ENCODE results near the gene DIAPH2. TPM values are rescaled to one million over a fixed set of nuclear protein-coding genes. Genes with fewer than 3 reads are reported as not detected.

The DIAPH2 gene
- total and polyA plus RNA-seq, 2 of the 13 experiments (the other 11 are each of a cell fraction or from before 2014, with no cell fraction given): 2.1 to 8.5 TPM

GRCh38 chrX:97628807-97629596 lies 944.4 kb downstream of the DIAPH2 start:
- Histone ChIP-seq H3K27ac (ENCODE audit: extremely low read length, insufficient read depth, low read length) (no peak overlapping the region), H3K9me3 (ENCODE audit: low read length) (no peaks in the 10 kb centered on the region), H2AFZ (ENCODE audit: low read length) (no peak overlapping the region), H4K20me1 (ENCODE audit: insufficient read depth, low read length) (no peaks in the 10 kb centered on the region), H3K4me1 (ENCODE audit: insufficient read depth, low read length) (no peaks in the 10 kb centered on the region), H3K4me2 (ENCODE audit: low read depth, low read length) (no peak overlapping the region; the same call in 1 of the 2 replicates), H3K27me3 (ENCODE audit: control insufficient read depth in 1 of 2, insufficient read depth in 2 of 2, low read length in 2 of 2) (no peaks in the 10 kb centered on the region), H3K9ac (ENCODE audit: insufficient read depth, low read depth, low read length) (no peak overlapping the region), H3K36me3 (replicated peaks in 1 of 2; ENCODE audit: control insufficient read depth in 1 of 2, insufficient read depth in 2 of 2, low read length in 2 of 2) (no peaks in the 10 kb centered on the region), H3K4me3 (replicated peaks in 1 of 3; ENCODE audit: insufficient read depth in 1 of 3, low read depth in 2 of 3, low read length in 3 of 3) (no peak overlapping the region), H3K79me2 (ENCODE audit: insufficient read depth, low read length) (no peaks in the 10 kb centered on the region)
- CTCF ChIA-PET (ENCODE audit: low intra/inter-chr PET ratio, low total read pairs): no interaction called here
- 6% methylated on average over 6 of the region's 6 CpGs for WGBS (ENCODE audit: low lambda C conversion rate)
- no TSS peak for BruUV-seq (replicated peaks)
- no peak for DNase-seq (ENCODE audit: low spot score)
- intact Hi-C loops (cut with micrococcal nuclease; ENCODE audit: unreplicated experiment) (no loop called here), in situ Hi-C loops (cut with HindIII; ENCODE audit: extremely low pct_ligation_motif_present, low pct_unique_long_range_greater_than_20kb) (no loop called here)
- POLR2A ChIA-PET: no interaction called here
- no peak for ATAC-seq
- no peak for TF ChIP-seq ZNF160 (CRISPR knock-in tag; IDR thresholded peaks at IDR 0.05)
- TF ChIP-seq CENPT (CRISPR knock-in tag; IDR thresholded peaks at IDR 0.05; ENCODE audit: low read depth): no peak
- TF ChIP-seq ZNF552 (CRISPR knock-in tag; IDR thresholded peaks at IDR 0.05; ENCODE audit: borderline replicate concordance): no peak
- TF ChIP-seq ADNP (CRISPR knock-in tag; IDR thresholded peaks at IDR 0.05): no peak
- TF ChIP-seq ZNF431 (CRISPR knock-in tag; IDR thresholded peaks at IDR 0.05; ENCODE audit: borderline replicate concordance, low read depth): no peak
- no peak for TF ChIP-seq ERF (CRISPR knock-in tag; IDR thresholded peaks at IDR 0.05)
- TF ChIP-seq SPEN (CRISPR knock-in tag; IDR thresholded peaks at IDR 0.05; ENCODE audit: low read depth): no peak
- TF ChIP-seq ZNF7 (CRISPR knock-in tag; IDR thresholded peaks at IDR 0.05): peak; percentile 99
- no peak for TF ChIP-seq NFRKB (IDR thresholded peaks at IDR 0.05)
- no peak for TF ChIP-seq ZMYM3 (CRISPR knock-in tag; IDR thresholded peaks at IDR 0.05)
- 0 out of 2 replicates have a peak, but pooled peaks have one; percentile 28 for TF ChIP-seq HNF4G (IDR thresholded peaks at IDR 0.05; ENCODE audit: borderline replicate concordance, low read depth, low read length)
- no peak for TF ChIP-seq HNF4G (CRISPR knock-in tag; IDR thresholded peaks at IDR 0.05; ENCODE audit: borderline replicate concordance, low read depth)
- TF ChIP-seq HNF4A (CRISPR knock-in tag; IDR thresholded peaks at IDR 0.05): peak; percentile 55
- TF ChIP-seq ZNF891 (CRISPR knock-in tag; IDR thresholded peaks at IDR 0.05): no peak
- TF ChIP-seq NFATC3 (CRISPR knock-in tag; IDR thresholded peaks at IDR 0.05): no peak
- TF ChIP-seq ZNF547 (CRISPR knock-in tag; IDR thresholded peaks at IDR 0.05): no peak
- no peak for TF ChIP-seq ZNF382 (CRISPR knock-in tag; IDR thresholded peaks at IDR 0.05; ENCODE audit: borderline replicate concordance)
- peak; percentile 70 for TF ChIP-seq ZNF3 (CRISPR knock-in tag; IDR thresholded peaks at IDR 0.05)
- TF ChIP-seq RELA (CRISPR knock-in tag; IDR thresholded peaks at IDR 0.05): no peak
- TF ChIP-seq RAD21 (CRISPR knock-in tag; IDR thresholded peaks at IDR 0.05): no peak
- no peak for TF ChIP-seq ZNF549 (CRISPR knock-in tag; IDR thresholded peaks at IDR 0.05)
- TF ChIP-seq ZNF768 (CRISPR knock-in tag; IDR thresholded peaks at IDR 0.05): no peak
- no peak for FAIRE-seq

All from HepG2 (cell line).